ENCODE results near the gene HECTD1. TPM values are rescaled to one million over a fixed set of nuclear protein-coding genes. Genes with fewer than 3 reads are reported as not detected.
"Not testable (repeated sequence)": the region's sequence is repeated elsewhere in the genome, so short reads cannot be mapped to it uniquely, and the experiment has no call there.

The HECTD1 gene
- total RNA-seq, 1 donor from 2014 or later: 137 TPM

GRCh38 chr14:31204593-31205534 lies 2.7 kb downstream of the HECTD1 start:
- intact Hi-C loops (cut with micrococcal nuclease): no loop called here
- H3K9me3 ChIP-seq (replicated peaks): no peaks in the 10 kb centered on the region
- peaks cover 36% of the 10 kb centered on the region for H3K36me3 ChIP-seq
- peak overlapping the region; percentile 100 for H3K27ac ChIP-seq (replicated peaks)
- TF ChIP-seq CTCF (IDR thresholded peaks at IDR 0.05; ENCODE audit: borderline replicate concordance): no peak
- H3K4me3 ChIP-seq: peak overlapping the region; percentile 95
- H3K27me3 ChIP-seq (ENCODE audit: low read depth): no peaks in the 10 kb centered on the region
- peaks cover 70% of the 10 kb centered on the region for H3K4me1 ChIP-seq
- no peak for DNase-seq

- H3K36me3 ChIP-seq: peaks cover 36% of the 10 kb centered on the region
- H3K4me1 ChIP-seq: peaks cover 68% of the 10 kb centered on the region
- intact Hi-C loops (cut with micrococcal nuclease); DNase-seq; H3K27ac ChIP-seq (replicated peaks); H3K27me3 ChIP-seq (ENCODE audit: low read depth); H3K4me3 ChIP-seq; H3K9me3 ChIP-seq (replicated peaks): not testable (repeated sequence)
Observed at GRCh38 chr14:31203899-31204592, 3.5 kb downstream of the HECTD1 start.

GRCh38 chr14:31203414-31203742 lies 4.2 kb downstream of the HECTD1 start:
- Histone ChIP-seq H3K4me1 (peaks cover 66% of the 10 kb centered on the region), H3K4me3 (no peak overlapping the region), H3K27me3 (ENCODE audit: low read depth) (no peaks in the 10 kb centered on the region), H3K36me3 (peaks cover 36% of the 10 kb centered on the region), H3K27ac (replicated peaks) (no peak overlapping the region), H3K9me3 (replicated peaks) (no peaks in the 10 kb centered on the region)
- intact Hi-C loops (cut with micrococcal nuclease): no loop called here
- DNase-seq: no peak
- no peak for TF ChIP-seq CTCF (IDR thresholded peaks at IDR 0.05; ENCODE audit: borderline replicate concordance)

GRCh38 chr14:31201111-31201510 lies 6.5 kb downstream of the HECTD1 start:
- intact Hi-C loops (cut with micrococcal nuclease): no loop called here
- no peak overlapping the region for H3K27ac ChIP-seq (replicated peaks)
- no peak for DNase-seq
- no peaks in the 10 kb centered on the region for H3K9me3 ChIP-seq (replicated peaks)
- peaks cover 73% of the 10 kb centered on the region for H3K4me1 ChIP-seq
- no peak for TF ChIP-seq CTCF (IDR thresholded peaks at IDR 0.05; ENCODE audit: borderline replicate concordance)
- H3K36me3 ChIP-seq: peaks cover 36% of the 10 kb centered on the region
- no peaks in the 10 kb centered on the region for H3K27me3 ChIP-seq (ENCODE audit: low read depth)
- no peak overlapping the region for H3K4me3 ChIP-seq

GRCh38 chr14:31200702-31200990 lies 6.9 kb downstream of the HECTD1 start:
- peaks cover 73% of the 10 kb centered on the region for H3K4me1 ChIP-seq
- H3K27me3 ChIP-seq (ENCODE audit: low read depth): no peaks in the 10 kb centered on the region
- intact Hi-C loops (cut with micrococcal nuclease): no loop called here
- H3K27ac ChIP-seq (replicated peaks): no peak overlapping the region
- no peak overlapping the region for H3K4me3 ChIP-seq
- no peak for TF ChIP-seq CTCF (IDR thresholded peaks at IDR 0.05; ENCODE audit: borderline replicate concordance)
- H3K36me3 ChIP-seq: peaks cover 36% of the 10 kb centered on the region
- no peak for DNase-seq
- H3K9me3 ChIP-seq (replicated peaks): no peaks in the 10 kb centered on the region

GRCh38 chr14:31197671-31198070 lies 9.9 kb downstream of the HECTD1 start:
- Histone ChIP-seq H3K27me3 (ENCODE audit: low read depth) (no peaks in the 10 kb centered on the region), H3K27ac (replicated peaks) (no peak overlapping the region), H3K4me1 (peaks cover 74% of the 10 kb centered on the region), H3K9me3 (replicated peaks) (no peaks in the 10 kb centered on the region), H3K4me3 (no peak overlapping the region), H3K36me3 (peaks cover 26% of the 10 kb centered on the region)
- DNase-seq: no peak
- intact Hi-C loops (cut with micrococcal nuclease): no loop called here
- no peak for TF ChIP-seq CTCF (IDR thresholded peaks at IDR 0.05; ENCODE audit: borderline replicate concordance)
